ENCODE measurements around the gene ASZ1.

The ASZ1 gene

GRCh38 chr7:117381362-117381761 is 45.9 kb downstream of the ASZ1 start:
- H2AFZ ChIP-seq (ENCODE audit: low read depth, low read length), result no peak overlapping the region
- H3K9ac ChIP-seq (ENCODE audit: low read length), result no peak overlapping the region
- no peak overlapping the region for H3K4me2 ChIP-seq (ENCODE audit: low read length)
- no peaks in the 10 kb centered on the region for H3K36me3 ChIP-seq (replicated peaks; ENCODE audit: low read depth, low read length)
- no peaks in the 10 kb centered on the region for H3K27me3 ChIP-seq (ENCODE audit: low read depth, low read length)
- no peaks in the 10 kb centered on the region for H3K79me2 ChIP-seq (ENCODE audit: low read length)
- no peaks in the 10 kb centered on the region for H3K9me3 ChIP-seq (ENCODE audit: insufficient read depth, low read length)
- no peak overlapping the region for H3K27ac ChIP-seq (ENCODE audit: low read length)
- no peak overlapping the region for H3K4me3 ChIP-seq (ENCODE audit: low read length)
- no peak for TF ChIP-seq EZH2phosphoT487 (IDR thresholded peaks at IDR 0.05; ENCODE audit: low read depth)
- TF ChIP-seq CTCF (IDR thresholded peaks at IDR 0.05; ENCODE audit: low read depth, low read length), result peak; percentile 25
- peaks cover 4% of the 10 kb centered on the region; the same call in 1 of the 2 replicates for H3K4me1 ChIP-seq (ENCODE audit: low read length)
- H4K20me1 ChIP-seq (ENCODE audit: insufficient read depth, low read length), result no peaks in the 10 kb centered on the region

- no peaks in the 10 kb centered on the region for H3K4me1 ChIP-seq (ENCODE audit: low read length)
- H3K36me3 ChIP-seq (replicated peaks; ENCODE audit: low read depth, low read length), result no peaks in the 10 kb centered on the region
- no peaks in the 10 kb centered on the region for H3K27me3 ChIP-seq (ENCODE audit: low read depth, low read length)
- TF ChIP-seq CTCF (IDR thresholded peaks at IDR 0.05; ENCODE audit: low read depth, low read length) (peak; percentile 38), EZH2phosphoT487 (IDR thresholded peaks at IDR 0.05; ENCODE audit: low read depth) (no peak)
- H3K9me3 ChIP-seq (ENCODE audit: insufficient read depth, low read length), result no peaks in the 10 kb centered on the region
- H3K9ac ChIP-seq (ENCODE audit: low read length), result no peak overlapping the region
- no peak overlapping the region for H3K4me2 ChIP-seq (ENCODE audit: low read length)
- H3K79me2 ChIP-seq (ENCODE audit: low read length), result no peaks in the 10 kb centered on the region
- no peaks in the 10 kb centered on the region for H4K20me1 ChIP-seq (ENCODE audit: insufficient read depth, low read length)
- H3K4me3 ChIP-seq (ENCODE audit: low read length), result no peak overlapping the region
- no peak overlapping the region for H3K27ac ChIP-seq (ENCODE audit: low read length)
- no peak overlapping the region for H2AFZ ChIP-seq (ENCODE audit: low read depth, low read length)
These were observed 51.9 kb downstream of the ASZ1 start for GRCh38 chr7:117375380-117375779.

- 0 out of 2 replicates have a peak, but pooled peaks cover 3% of the 10 kb centered on the region for H3K27me3 ChIP-seq (ENCODE audit: low read depth, low read length)
- H3K79me2 ChIP-seq (ENCODE audit: low read length), result no peaks in the 10 kb centered on the region
- H3K4me1 ChIP-seq (ENCODE audit: low read length), result no peaks in the 10 kb centered on the region
- no peak for TF ChIP-seq EZH2phosphoT487 (IDR thresholded peaks at IDR 0.05; ENCODE audit: low read depth)
- TF ChIP-seq CTCF (IDR thresholded peaks at IDR 0.05; ENCODE audit: low read depth, low read length), result no peak
- H4K20me1 ChIP-seq (ENCODE audit: insufficient read depth, low read length), result no peaks in the 10 kb centered on the region
- no peak overlapping the region for H3K9ac ChIP-seq (ENCODE audit: low read length)
- H3K9me3 ChIP-seq (ENCODE audit: insufficient read depth, low read length), result no peaks in the 10 kb centered on the region
- H2AFZ ChIP-seq (ENCODE audit: low read depth, low read length), result no peak overlapping the region
- H3K27ac ChIP-seq (ENCODE audit: low read length), result no peak overlapping the region
- no peak overlapping the region for H3K4me2 ChIP-seq (ENCODE audit: low read length)
- no peaks in the 10 kb centered on the region for H3K36me3 ChIP-seq (replicated peaks; ENCODE audit: low read depth, low read length)
- no peak overlapping the region for H3K4me3 ChIP-seq (ENCODE audit: low read length)
These were observed 55.2 kb downstream of the ASZ1 start for GRCh38 chr7:117372073-117372472.

- Histone ChIP-seq H3K9me3 (ENCODE audit: insufficient read depth, low read length) (no peaks in the 10 kb centered on the region), H3K27ac (ENCODE audit: low read length) (no peak overlapping the region), H3K27me3 (ENCODE audit: low read depth, low read length) (0 out of 2 replicates have a peak, but pooled peaks cover 3% of the 10 kb centered on the region), H3K4me1 (ENCODE audit: low read length) (peaks cover 12% of the 10 kb centered on the region), H3K9ac (ENCODE audit: low read length) (no peak overlapping the region), H3K4me2 (ENCODE audit: low read length) (peak overlapping the region; percentile 25), H2AFZ (ENCODE audit: low read depth, low read length) (0 out of 2 replicates have a peak overlapping the region, but pooled peaks have one; percentile 7), H3K79me2 (ENCODE audit: low read length) (no peaks in the 10 kb centered on the region), H3K36me3 (replicated peaks; ENCODE audit: low read depth, low read length) (no peaks in the 10 kb centered on the region), H3K4me3 (ENCODE audit: low read length) (no peak overlapping the region), H4K20me1 (ENCODE audit: insufficient read depth, low read length) (no peaks in the 10 kb centered on the region)
- TF ChIP-seq CTCF (IDR thresholded peaks at IDR 0.05; ENCODE audit: low read depth, low read length) (no peak), EZH2phosphoT487 (IDR thresholded peaks at IDR 0.05; ENCODE audit: low read depth) (no peak)
These were observed 62.8 kb downstream of the ASZ1 start for GRCh38 chr7:117364339-117365080.

Data from OCI-LY3 (cell line).